SK-N-MC (cell line): Measurements from ENCODE around the gene PCGF1.

ENCODE experiments used
- FOXP2 ChIP-seq: optimal IDR thresholded peaks from 2 replicates; pipeline ENCODE3; 2011; ENCODE audit warnings: mild to moderate bottlenecking, moderate library complexity; ENCODE audit not compliant: insufficient read depth; ENCODE audit errors: extremely low read length, control extremely low read depth
- POLR2AphosphoS5 ChIP-seq: IDR thresholded peaks from 2 replicates; pipeline ENCODE4 v1.6.1; 2012; ENCODE audit warnings: mild to moderate bottlenecking, low read depth, low read length, borderline replicate concordance

GRCh38 chr2:74524005-74524404 lies 16.5 kb upstream of the PCGF1 start:
- no peak for TF ChIP-seq POLR2AphosphoS5
- TF ChIP-seq FOXP2, result no peak
